GM12878 (cell line): ENCODE data around the gene NKX6-1. TPM values are rescaled to one million over a fixed set of nuclear protein-coding genes. Genes with fewer than 3 reads are reported as not detected.

Experiments
- ATAC-seq: fragments of 200-7000 bp; cut with Tn5 transposase; 3 replicates; pipeline ENCODE4 v1.9.1; 2020; ENCODE audit warnings: mild to moderate bottlenecking, moderate library complexity
- BruUV-seq: library from RNA; stranded (reverse); fragments of 400-500 nt; replicated peaks from 2 replicates; lab custom pipeline; 2021; lab: Mats Ljungman, UMichigan
- CTCF ChIA-PET: fragments of 300-600 bp; sonication (Branson Sonifier 250); formaldehyde crosslinking; extraction: SDS; loops from one replicate; lab custom pipeline; 2021; ENCODE audit warnings: inconsistent platforms; lab: Yijun Ruan, JAX
- POLR2A ChIA-PET: fragments of 350-600 bp; formaldehyde crosslinking; extraction: SDS; loops from one replicate; lab custom pipeline; 2021; ENCODE audit warnings: inconsistent platforms; lab: Charles Lee
- RAD21 ChIA-PET: fragments of 300-600 bp; sonication (Branson Sonifier 250); formaldehyde crosslinking; loops from one replicate; lab custom pipeline; 2023; ENCODE audit warnings: antibody characterized with exemption; ENCODE audit not compliant: unreplicated experiment; lab: Charles Lee
- SMC1A ChIA-PET: fragments of 300-600 bp; sonication (Branson Sonifier 250); formaldehyde crosslinking; loops from one replicate; lab custom pipeline; 2023; ENCODE audit not compliant: unreplicated experiment, uncharacterized antibody; lab: Charles Lee
- DNase-seq: peaks from one replicate; pipeline ENCODE4 v3.0.0-alpha.2; 2011; ENCODE audit warnings: low read depth, low spot score
- FAIRE-seq: peaks from 3 replicates; lab custom pipeline; 2011; peaks lifted over from hg19 to GRCh38; lab: Jason Lieb, UNC
- H2AFZ ChIP-seq: 2 replicates; pipeline ENCODE4 v1.6.0; 2011; ENCODE audit warnings: low read depth, low read length, control low read depth; ENCODE audit not compliant: control insufficient read depth
- H3K27ac ChIP-seq: 2 replicates; pipeline ENCODE4 v1.5.1; 2011; ENCODE audit warnings: control low read depth; ENCODE audit not compliant: control insufficient read depth, insufficient read depth
- H3K27me3 ChIP-seq, 2 experiments: replicated peaks in 1 of 2; 2 replicates each; pipeline versions ENCODE4 v1.6.0 to v1.6.1; 2011; ENCODE audit warnings: low read length in 1 of 2; ENCODE audit not compliant: control insufficient read depth in 2 of 2, insufficient read depth in 2 of 2
- H3K36me3 ChIP-seq, 2 experiments: 2 replicates each; pipeline ENCODE4 v1.5.1; 2011; ENCODE audit warnings: low read length in 1 of 2; ENCODE audit not compliant: control insufficient read depth in 2 of 2, insufficient read depth in 2 of 2
- H3K4me1 ChIP-seq: 2 replicates; pipeline ENCODE4 v1.6.1; 2011; ENCODE audit warnings: mild to moderate bottlenecking, low read length, moderate library complexity, mixed read lengths; ENCODE audit not compliant: control insufficient read depth, insufficient read depth
- H3K4me2 ChIP-seq: 2 replicates; pipeline ENCODE4 v1.6.0; 2011; ENCODE audit warnings: control low read depth; ENCODE audit not compliant: control insufficient read depth, insufficient read depth
- H3K4me3 ChIP-seq: fragments of 200-600 bp; sonication (generic); 2 replicates; pipeline ENCODE4 v1.5.1; 2016
- H3K79me2 ChIP-seq: 2 replicates; pipeline ENCODE4 v1.6.0; 2011; ENCODE audit warnings: low read length; ENCODE audit not compliant: control insufficient read depth, insufficient read depth
- H3K9ac ChIP-seq: 2 replicates; pipeline ENCODE4 v1.8.0; 2011; ENCODE audit warnings: low read length, control low read depth, mixed read lengths; ENCODE audit not compliant: control insufficient read depth, insufficient read depth
- H3K9me3 ChIP-seq: replicated peaks from 3 replicates; pipeline ENCODE4 v1.5.1; 2011; ENCODE audit warnings: mild to moderate bottlenecking, low read length; ENCODE audit not compliant: control insufficient read depth, insufficient read depth
- H4K20me1 ChIP-seq: 2 replicates; pipeline ENCODE4 v1.6.0; 2011; ENCODE audit not compliant: control insufficient read depth, insufficient read depth
- CHD1 ChIP-seq: IDR thresholded peaks from 2 replicates; pipeline ENCODE4 v1.6.1; 2012; ENCODE audit warnings: low read depth, low read length, improper control_type of control experiment
- EZH2 ChIP-seq: IDR thresholded peaks from 2 replicates; pipeline ENCODE4 v1.6.1; 2012; ENCODE audit warnings: low read depth, mild to moderate bottlenecking, control low read depth, inconsistent platforms, low read length, borderline replicate concordance; ENCODE audit not compliant: control insufficient read depth
- FOS ChIP-seq: IDR thresholded peaks from 3 replicates; pipeline ENCODE4 v1.6.1; 2011; ENCODE audit warnings: borderline replicate concordance; ENCODE audit not compliant: insufficient read length; ENCODE audit errors: extremely low read depth
- IRF3 ChIP-seq: fragments of 450-650 bp; IDR thresholded peaks from 2 replicates; pipeline ENCODE4 v1.6.1; 2014; ENCODE audit warnings: mild to moderate bottlenecking
- JUND ChIP-seq: IDR thresholded peaks from 2 replicates; pipeline ENCODE4 v1.6.1; 2012; ENCODE audit warnings: low read depth, mild to moderate bottlenecking, low read length, improper control_type of control experiment, moderate library complexity
- NKRF ChIP-seq: fragments of 450-650 bp; conservative IDR thresholded peaks from 2 replicates; pipeline ENCODE4 v1.6.1; 2017; ENCODE audit warnings: mild to moderate bottlenecking, moderate library complexity
- PBX3 ChIP-seq: IDR thresholded peaks from 2 replicates; pipeline ENCODE4 v1.6.1; 2011; ENCODE audit warnings: mild to moderate bottlenecking, low read depth, low read length, moderate library complexity; ENCODE audit not compliant: insufficient replicate concordance
- POLR2A ChIP-seq: IDR thresholded peaks from 2 replicates; pipeline ENCODE4 v1.6.1; 2011; ENCODE audit warnings: low read depth, mild to moderate bottlenecking, low read length
- POLR2AphosphoS2 ChIP-seq: IDR thresholded peaks from 2 replicates; pipeline ENCODE4 v1.6.1; 2011; ENCODE audit warnings: low read depth, mild to moderate bottlenecking, low read length, improper control_type of control experiment, moderate library complexity
- POU2F2 ChIP-seq: IDR thresholded peaks from 3 replicates; pipeline ENCODE4 v1.6.1; 2011; ENCODE audit warnings: low read depth, mild to moderate bottlenecking, low read length, borderline replicate concordance
- SRF ChIP-seq, 2 experiments: IDR thresholded peaks; 2 replicates each; pipeline ENCODE4 v1.6.1; 2011; ENCODE audit warnings: low read depth in 2 of 2, low read length in 2 of 2, mild to moderate bottlenecking in 1 of 2, moderate library complexity in 1 of 2
- STAT3 ChIP-seq: IDR thresholded peaks from 2 replicates; pipeline ENCODE4 v1.6.1; 2011; ENCODE audit warnings: low read depth, low read length, improper control_type of control experiment
- SUPT20H ChIP-seq: IDR thresholded peaks from 2 replicates; pipeline ENCODE4 v1.6.1; 2011; ENCODE audit warnings: low read depth, mild to moderate bottlenecking, low read length, moderate library complexity, borderline replicate concordance; ENCODE audit not compliant: control insufficient read depth
- ZNF207 ChIP-seq: fragments of 450-650 bp; IDR thresholded peaks from 2 replicates; pipeline ENCODE4 v1.6.1; 2014; ENCODE audit warnings: antibody characterized with exemption, mild to moderate bottlenecking, borderline replicate concordance
- WGBS: methylation state at CpG from one replicate; pipeline ENCODE4 v1.1.6; 2016; ENCODE audit warnings: low lambda C conversion rate; ENCODE audit not compliant: insufficient replicate concordance, insufficient coverage; ENCODE audit errors: missing lambda C conversion rate; 5-methylcytosine and 5-hydroxymethylcytosine counted together
- in situ Hi-C: fragments of 300-500 bp; cut with MboI; formaldehyde crosslinking; loops from 9 replicates; pipeline ENCODE4 v1.14.3; 2018; ENCODE audit warnings: mixed read lengths
- intact Hi-C: fragments of 100-400 bp; cut with micrococcal nuclease; formaldehyde crosslinking; loops from one replicate; pipeline ENCODE4 v1.14.2; 2022; ENCODE audit not compliant: unreplicated experiment
- polyA plus RNA-seq, 11 experiments: library from polyadenylated mRNA; depleted of rRNA in 4 of 11; unstranded in 6 of 11; stranded (reverse) in 5 of 11; fragments of >200 nt; fragmentation: Nextera tagmentation in 4 of 11; fragmentation: Illumina TruSeq in 1 of 11; extraction: Ambion mirVana in 4 of 11; extraction: Trizol in 1 of 11; gene quantifications; 1 replicate in 1 of 11; 2 replicates in 10 of 11; pipeline versions ENCODE4 v1.2.1 to v1.2.3, GENCODE V29; 2011 to 2016; ENCODE audit warnings: inconsistent platforms in 2 of 11, missing spikeins in 2 of 11, low read depth in 1 of 11
- total RNA-seq, 4 experiments: library from RNA; depleted of rRNA in 3 of 4; stranded (reverse); fragments of >200 nt in 3 of 4; fragmentation: Illumina TruSeq in 1 of 4; extraction: Trizol in 1 of 4; gene quantifications; 2 replicates each; pipeline versions ENCODE4 v1.2.1 to v1.2.3, GENCODE V29; 2013 to 2021

Gene NKX6-1
- total and polyA plus RNA-seq, 10 of the 15 experiments (the other 5 are each of a cell fraction or from before 2014, with no cell fraction given), result not detected

GRCh38 chr4:84512277-84512676 is 13.2 kb upstream of the NKX6-1 start:
- ChIA-PET POLR2A (no interaction called here), SMC1A (no interaction called here), CTCF (interaction anchor here (0.9 to 1.8 kb wide), 3 partner anchors 16 to 21 kb away, joined by 3 to 6 read pairs (median 4); no protein-coding TSS in a partner anchor), RAD21 (interaction anchor here (1.2 kb wide), 1 partner anchor 866 kb away, joined by 3 read pairs; no protein-coding TSS in a partner anchor)
- Histone ChIP-seq H3K27ac (no peak overlapping the region), H3K79me2 (no peaks in the 10 kb centered on the region), H4K20me1 (no peaks in the 10 kb centered on the region), H3K9me3 (no peaks in the 10 kb centered on the region), H3K36me3 (no peaks in the 10 kb centered on the region), H3K4me2 (no peak overlapping the region), H3K4me1 (no peaks in the 10 kb centered on the region), H3K9ac (no peak overlapping the region), H2AFZ (no peak overlapping the region), H3K4me3 (no peak overlapping the region), H3K27me3 (no peaks in the 10 kb centered on the region; a peak in 1 of 4 replicates)
- intact Hi-C loops, result no loop called here
- no peak for FAIRE-seq
- no peak for TF ChIP-seq ZNF207
- TF ChIP-seq EZH2, result no peak
- TF ChIP-seq CHD1, result no peak
- no peak for TF ChIP-seq POLR2AphosphoS2
- no peak for ATAC-seq
- in situ Hi-C loops, result loop anchor here (10.0 kb wide), 1 partner anchor 1007 kb away; no protein-coding TSS in a partner anchor
- BruUV-seq, result no TSS peak
- no peak for DNase-seq
- WGBS, result 27% methylated on average over 5 of the region's 5 CpGs

DNA sequence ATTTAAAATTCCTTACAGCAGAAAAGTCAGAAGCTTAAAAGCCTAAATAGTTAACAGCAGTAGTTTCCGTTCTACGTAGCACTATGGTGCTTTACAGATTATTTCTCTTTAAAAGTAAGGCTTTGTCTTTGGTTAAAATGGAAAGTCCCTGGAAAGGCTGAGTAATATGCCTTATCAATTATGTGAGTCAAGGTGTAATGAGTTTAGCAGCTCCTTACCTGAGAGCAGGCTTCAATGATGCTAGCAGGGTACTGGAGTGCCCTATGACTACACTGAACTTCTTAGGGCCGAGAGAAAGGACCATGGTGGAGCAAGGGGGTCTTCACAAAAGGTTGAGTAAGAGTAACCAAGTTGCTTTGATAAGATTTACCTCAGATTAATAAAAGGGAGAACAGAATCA is 12.6 kb upstream of the NKX6-1 start:
- ChIA-PET CTCF (interaction anchor here (0.9 to 1.8 kb wide), 3 partner anchors 17 to 21 kb away, joined by 3 to 6 read pairs (median 4); no protein-coding TSS in a partner anchor), POLR2A (no interaction called here), RAD21 (no interaction called here), SMC1A (no interaction called here)
- H2AFZ ChIP-seq, result no peak overlapping the region
- H3K9me3 ChIP-seq, result no peaks in the 10 kb centered on the region
- in situ Hi-C loops, result loop anchor here (10.0 kb wide), 1 partner anchor 1007 kb away; no protein-coding TSS in a partner anchor
- BruUV-seq, result no TSS peak
- H3K27me3 ChIP-seq, result no peaks in the 10 kb centered on the region; a peak in 1 of 4 replicates
- 33% methylated on average over 3 of the region's 3 CpGs for WGBS
- H3K4me2 ChIP-seq, result no peak overlapping the region
- H3K9ac ChIP-seq, result no peak overlapping the region
- ATAC-seq (no peak), DNase-seq (no peak), FAIRE-seq (no peak)
- H3K4me3 ChIP-seq, result no peak overlapping the region
- no peaks in the 10 kb centered on the region for H3K4me1 ChIP-seq
- H4K20me1 ChIP-seq, result no peaks in the 10 kb centered on the region
- intact Hi-C loops, result no loop called here
- no peaks in the 10 kb centered on the region for H3K79me2 ChIP-seq
- no peaks in the 10 kb centered on the region for H3K36me3 ChIP-seq
- no peak overlapping the region for H3K27ac ChIP-seq
- TF ChIP-seq IRF3, result no peak
- no peak for TF ChIP-seq NKRF
- TF ChIP-seq SRF (IDR thresholded peaks at IDR 0.05; ENCODE audit: low read depth in 2 of 2, low read length in 2 of 2), result no peak
- no peak for TF ChIP-seq SUPT20H
- no peak for TF ChIP-seq POLR2A
- TF ChIP-seq PBX3, result no peak
- TF ChIP-seq JUND, result no peak
- no peak for TF ChIP-seq FOS
- no peak for TF ChIP-seq POU2F2
- TF ChIP-seq STAT3, result no peak
